ENCODE measurements around the gene CDKL1.

Gene CDKL1

GRCh38 chr14:50355692-50356091 lies 41.0 kb downstream of the CDKL1 start:
- DNase-seq: no peak

GRCh38 chr14:50354527-50354926 lies 42.2 kb downstream of the CDKL1 start:
- DNase-seq: no peak

GRCh38 chr14:50353126-50353525 lies 43.6 kb downstream of the CDKL1 start:
- DNase-seq: no peak

GRCh38 chr14:50352584-50352983 lies 44.1 kb downstream of the CDKL1 start:
- DNase-seq: no peak

GRCh38 chr14:50350975-50351374 lies 45.7 kb downstream of the CDKL1 start:
- DNase-seq: no peak

GRCh38 chr14:50348933-50349332 lies 47.7 kb downstream of the CDKL1 start:
- no peak for DNase-seq

- no peak for DNase-seq
Measured at GRCh38 chr14:50347521-50347920, 49.2 kb downstream of the CDKL1 start.

GRCh38 chr14:50345846-50346422 lies 50.7 kb downstream of the CDKL1 start:
- no peak for DNase-seq

- DNase-seq: no peak
Measured at GRCh38 chr14:50344876-50345563, 51.7 kb downstream of the CDKL1 start.

- DNase-seq: peak; percentile 67 to 78
Measured at GRCh38 chr14:50344116-50344775, 52.4 kb downstream of the CDKL1 start.

- DNase-seq: no peak
Measured at GRCh38 chr14:50343434-50343833, 53.2 kb downstream of the CDKL1 start.

- DNase-seq: peak; percentile 30 to 34
Measured at GRCh38 chr14:50342221-50343078, 54.2 kb downstream of the CDKL1 start.

GRCh38 chr14:50340963-50341362 lies 55.7 kb downstream of the CDKL1 start:
- DNase-seq: no peak

- no peak for DNase-seq
Measured at GRCh38 chr14:50340045-50340444, 56.6 kb downstream of the CDKL1 start.

- no peak for DNase-seq
Measured at GRCh38 chr14:50339178-50339804, 57.4 kb downstream of the CDKL1 start.

GRCh38 chr14:50338587-50338986 lies 58.1 kb downstream of the CDKL1 start:
- DNase-seq: no peak

GRCh38 chr14:50335989-50336824 lies 60.5 kb downstream of the CDKL1 start:
- no peak for DNase-seq

- no peak for DNase-seq
Measured at GRCh38 chr14:50335389-50335788, 61.3 kb downstream of the CDKL1 start.

- DNase-seq: no peak
Measured at GRCh38 chr14:50334211-50334610, 62.5 kb downstream of the CDKL1 start.

- no peak for DNase-seq
Measured at GRCh38 chr14:50333014-50333509, 63.6 kb downstream of the CDKL1 start.

GRCh38 chr14:50331596-50331995 lies 65.1 kb downstream of the CDKL1 start:
- no peak for DNase-seq
